A673 (cell line): ENCODE measurements around the gene SMYD3. TPM values are rescaled to one million over a fixed set of nuclear protein-coding genes. Genes with fewer than 3 reads are reported as not detected.

Experiments
- BruUV-seq: library from RNA; stranded (reverse); fragments of 400-500 nt; replicated peaks from 2 replicates; lab custom pipeline; 2021; lab: Mats Ljungman, UMichigan
- CTCF ChIA-PET: fragments of 300-600 bp; sonication (Branson Sonifier 250); formaldehyde crosslinking; loops from one replicate; lab custom pipeline; 2022; ENCODE audit warnings: antibody characterized with exemption; lab: Charles Lee
- POLR2A ChIA-PET: fragments of 300-600 bp; sonication (Branson Sonifier 250); formaldehyde crosslinking; loops from one replicate; lab custom pipeline; 2022; ENCODE audit warnings: antibody characterized with exemption; ENCODE audit not compliant: low non-redundant PET; lab: Charles Lee
- DNase-seq: peaks from one replicate; pipeline ENCODE4 v3.0.0-alpha.2; 2015; ENCODE audit warnings: low spot score
- H3K27ac ChIP-seq: fragments of 200-600 bp; sonication (generic); 2 replicates; pipeline ENCODE4 v1.5.1; 2016; ENCODE audit warnings: mixed run types, low read depth, mild to moderate bottlenecking, mixed read lengths, antibody characterized with exemption, low read length; ENCODE audit not compliant: poor library complexity, severe bottlenecking
- H3K27me3 ChIP-seq: fragments of 200-600 bp; sonication (generic); replicated peaks from 2 replicates; pipeline ENCODE4 v1.6.1; 2017; ENCODE audit warnings: mixed run types, low read depth, mild to moderate bottlenecking, mixed read lengths, antibody characterized with exemption, low read length; ENCODE audit not compliant: insufficient read depth, poor library complexity
- H3K36me3 ChIP-seq: fragments of 200-600 bp; sonication (generic); 2 replicates; pipeline ENCODE4 v1.6.1; 2016; ENCODE audit warnings: mixed run types, mild to moderate bottlenecking, mixed read lengths, antibody characterized with exemption, low read length; ENCODE audit not compliant: insufficient read depth, poor library complexity, severe bottlenecking
- H3K4me1 ChIP-seq: fragments of 200-600 bp; sonication (generic); 2 replicates; pipeline ENCODE4 v1.6.1; 2017; ENCODE audit warnings: mixed run types, mild to moderate bottlenecking, mixed read lengths, antibody characterized with exemption, low read length; ENCODE audit not compliant: insufficient read depth, poor library complexity, severe bottlenecking
- H3K4me3 ChIP-seq: fragments of 200-600 bp; sonication (generic); 2 replicates; pipeline ENCODE4 v1.5.1; 2016; ENCODE audit warnings: low read depth, mixed run types, mild to moderate bottlenecking, mixed read lengths, low read length; ENCODE audit not compliant: poor library complexity, severe bottlenecking
- H3K9me3 ChIP-seq: fragments of 200-600 bp; sonication (generic); 2 replicates; pipeline ENCODE4 v1.6.1; 2016; ENCODE audit warnings: mixed run types, low read depth, mild to moderate bottlenecking, mixed read lengths, antibody characterized with exemption, low read length; ENCODE audit not compliant: poor library complexity, severe bottlenecking
- CTCF ChIP-seq: fragments of 300-800, 200-600 bp; sonication (generic); conservative IDR thresholded peaks from 2 replicates; pipeline ENCODE4 v1.5.1; 2017; ENCODE audit warnings: low read depth, mild to moderate bottlenecking, antibody characterized with exemption, low read length, moderate library complexity, mixed read lengths
- EZH2 ChIP-seq: fragments of 200-600 bp; sonication (generic); IDR thresholded peaks from 2 replicates; pipeline ENCODE4 v1.6.1; 2017; ENCODE audit warnings: borderline replicate concordance, low read depth, mild to moderate bottlenecking, mixed read lengths, antibody characterized with exemption, low read length; ENCODE audit not compliant: poor library complexity, severe bottlenecking
- intact Hi-C: fragments of 100-400 bp; cut with micrococcal nuclease; formaldehyde crosslinking; loops from one replicate; pipeline ENCODE4 v1.10.0; 2022; ENCODE audit not compliant: unreplicated experiment
- total RNA-seq: library from RNA; stranded (reverse); gene quantifications from 2 replicates; pipeline ENCODE4 v1.2.3, GENCODE V29; 2021

Gene SMYD3
- total RNA-seq, 1 experiment from 2014 or later = 29.0 TPM

DNA sequence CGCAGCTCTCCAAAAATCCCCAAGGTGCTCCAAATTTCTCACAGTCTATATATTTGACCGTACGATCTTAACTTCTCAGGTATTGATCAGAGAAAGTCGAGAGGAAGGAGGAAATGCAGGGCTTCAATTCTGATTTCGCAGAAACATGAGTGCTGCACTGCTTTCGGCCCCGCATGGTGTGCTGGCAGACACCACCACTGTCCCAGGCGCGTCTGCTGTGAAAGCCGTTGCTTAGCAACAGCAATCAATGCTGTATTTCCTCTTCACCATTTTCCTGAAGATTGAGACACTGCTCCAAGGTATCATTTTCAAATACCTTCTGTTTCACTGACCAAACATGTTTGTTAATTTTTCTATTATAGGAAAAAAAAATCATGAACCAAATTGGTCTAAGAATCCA, 296.3 kb downstream of the SMYD3 start:
- H3K27ac ChIP-seq = no peak overlapping the region
- H3K4me3 ChIP-seq = no peak overlapping the region
- ChIA-PET POLR2A (no interaction called here), CTCF (no interaction called here)
- BruUV-seq = no TSS peak
- DNase-seq = no peak
- no peak for TF ChIP-seq EZH2
- TF ChIP-seq CTCF = no peak
- no peaks in the 10 kb centered on the region for H3K4me1 ChIP-seq
- H3K27me3 ChIP-seq = no peaks in the 10 kb centered on the region
- H3K9me3 ChIP-seq = no peaks in the 10 kb centered on the region
- no peaks in the 10 kb centered on the region for H3K36me3 ChIP-seq
- intact Hi-C loops = no loop called here

GRCh38 chr1:246208105-246208504, 299.0 kb downstream of the SMYD3 start:
- no peaks in the 10 kb centered on the region for H3K4me1 ChIP-seq
- no peak for DNase-seq
- ChIA-PET CTCF (no interaction called here), POLR2A (no interaction called here)
- no peaks in the 10 kb centered on the region for H3K9me3 ChIP-seq
- intact Hi-C loops = no loop called here
- no peak for TF ChIP-seq EZH2
- TF ChIP-seq CTCF = no peak
- H3K27me3 ChIP-seq = no peaks in the 10 kb centered on the region
- no peak overlapping the region for H3K27ac ChIP-seq
- H3K36me3 ChIP-seq = no peaks in the 10 kb centered on the region
- no peak overlapping the region for H3K4me3 ChIP-seq
- no TSS peak for BruUV-seq

GRCh38 chr1:246203180-246203579, 303.9 kb downstream of the SMYD3 start:
- intact Hi-C loops = no loop called here
- POLR2A ChIA-PET = no interaction called here

More at GRCh38 chr1:246203180-246203579, 303.9 kb downstream of the SMYD3 start:
- H3K4me1 ChIP-seq = peaks cover 15% of the 10 kb centered on the region
- DNase-seq = no peak
- H3K36me3 ChIP-seq = no peaks in the 10 kb centered on the region
- no peak for TF ChIP-seq EZH2
- TF ChIP-seq CTCF = 0 out of 2 replicates have a peak, but pooled peaks have one; percentile 26
- no peaks in the 10 kb centered on the region for H3K27me3 ChIP-seq
- CTCF ChIA-PET = no interaction called here
- BruUV-seq = no TSS peak
- no peak overlapping the region for H3K27ac ChIP-seq
- H3K4me3 ChIP-seq = no peak overlapping the region
- H3K9me3 ChIP-seq = no peaks in the 10 kb centered on the region
